ENCODE data around the gene KBTBD12. TPM values are rescaled to one million over a fixed set of nuclear protein-coding genes. Genes with fewer than 3 reads are reported as not detected.
A peak's percentile ranks its signal among the peaks of the same experiment; 100 is the strongest.

Gene KBTBD12
- polyA plus RNA-seq, 2 donors, result 0.06 to 0.13 TPM

DNA sequence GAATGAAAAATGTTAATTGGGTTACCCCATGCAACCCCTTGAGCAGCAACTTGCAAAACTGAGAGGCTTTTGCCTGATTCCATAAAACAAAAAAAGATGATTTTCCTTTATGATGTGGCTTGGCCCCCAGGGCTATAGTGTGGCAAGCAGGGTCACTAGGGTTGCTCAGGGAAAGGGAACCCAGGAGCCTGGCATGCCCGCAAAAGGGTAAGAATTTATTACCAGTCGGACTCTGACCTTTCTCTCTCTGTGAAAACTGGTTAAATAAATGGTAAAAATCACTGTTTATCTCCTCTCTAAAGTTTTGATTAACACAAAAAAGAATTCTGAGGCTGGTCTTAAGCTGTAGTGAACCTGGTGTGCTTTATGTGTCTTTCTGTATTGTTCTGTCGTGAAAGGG lies 99.5 kb downstream of the KBTBD12 start:
- WGBS, 2 donors, result 93 to 97% methylated on average over 3 of the region's 3 CpGs
- Histone ChIP-seq H3K27me3 (ENCODE audit: control insufficient read depth in 1 of 2, insufficient read depth in 2 of 2, low read length in 2 of 2) (no peaks in the 10 kb centered on the region), H3K27ac (ENCODE audit: low read depth in 2 of 2, low read length in 1 of 2) (no peak overlapping the region), H3K4me3 (ENCODE audit: low read depth in 1 of 2, low read length in 2 of 2) (no peak overlapping the region), H3K36me3 (ENCODE audit: control insufficient read depth in 2 of 2, insufficient read depth in 2 of 2, low read length in 1 of 2) (peaks cover 0 to 2% of the 10 kb centered on the region in 2 donors), H3K4me1 (ENCODE audit: control insufficient read depth in 2 of 2, insufficient read depth in 2 of 2, low read length in 1 of 2) (no peaks in the 10 kb centered on the region), H3K9me3 (ENCODE audit: control insufficient read depth in 2 of 2, insufficient read depth in 1 of 2, low read depth in 1 of 2, low read length in 1 of 2) (no peaks in the 10 kb centered on the region)

DNA sequence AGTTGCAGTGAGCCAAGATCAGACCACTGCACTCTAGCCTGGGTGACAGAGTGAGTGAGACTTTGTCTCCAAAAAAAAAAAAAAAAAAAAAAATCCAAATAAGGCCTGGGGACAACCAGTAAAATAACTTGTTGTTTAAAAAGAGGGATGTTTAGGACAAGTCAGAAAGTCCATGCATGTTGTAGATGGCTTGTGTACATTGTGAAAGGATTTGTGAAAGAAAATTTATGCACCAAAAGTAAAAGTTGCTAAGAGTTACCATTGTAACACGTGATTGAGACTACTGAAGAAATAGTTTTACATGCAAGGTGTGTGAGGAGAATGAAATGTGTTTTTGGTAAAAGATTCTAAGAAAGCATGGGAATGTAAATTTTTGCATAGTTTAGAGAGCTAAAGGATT lies 101.5 kb downstream of the KBTBD12 start:
- WGBS, 2 donors, result 81 to 86% methylated on average over 1 of the region's 1 CpG
- no peaks in the 10 kb centered on the region for H3K27me3 ChIP-seq (ENCODE audit: control insufficient read depth in 1 of 2, insufficient read depth in 2 of 2, low read length in 2 of 2)
- H3K27ac ChIP-seq (ENCODE audit: low read depth in 2 of 2, low read length in 1 of 2), result no peak overlapping the region
- H3K4me3 ChIP-seq (ENCODE audit: low read depth in 1 of 2, low read length in 2 of 2), result no peak overlapping the region
- no peaks in the 10 kb centered on the region for H3K4me1 ChIP-seq (ENCODE audit: control insufficient read depth in 2 of 2, insufficient read depth in 2 of 2, low read length in 1 of 2)
- H3K9me3 ChIP-seq (ENCODE audit: control insufficient read depth in 2 of 2, insufficient read depth in 1 of 2, low read depth in 1 of 2, low read length in 1 of 2), result no peaks in the 10 kb centered on the region
- peaks cover 0 to 2% of the 10 kb centered on the region in 2 donors for H3K36me3 ChIP-seq (ENCODE audit: control insufficient read depth in 2 of 2, insufficient read depth in 2 of 2, low read length in 1 of 2)

DNA sequence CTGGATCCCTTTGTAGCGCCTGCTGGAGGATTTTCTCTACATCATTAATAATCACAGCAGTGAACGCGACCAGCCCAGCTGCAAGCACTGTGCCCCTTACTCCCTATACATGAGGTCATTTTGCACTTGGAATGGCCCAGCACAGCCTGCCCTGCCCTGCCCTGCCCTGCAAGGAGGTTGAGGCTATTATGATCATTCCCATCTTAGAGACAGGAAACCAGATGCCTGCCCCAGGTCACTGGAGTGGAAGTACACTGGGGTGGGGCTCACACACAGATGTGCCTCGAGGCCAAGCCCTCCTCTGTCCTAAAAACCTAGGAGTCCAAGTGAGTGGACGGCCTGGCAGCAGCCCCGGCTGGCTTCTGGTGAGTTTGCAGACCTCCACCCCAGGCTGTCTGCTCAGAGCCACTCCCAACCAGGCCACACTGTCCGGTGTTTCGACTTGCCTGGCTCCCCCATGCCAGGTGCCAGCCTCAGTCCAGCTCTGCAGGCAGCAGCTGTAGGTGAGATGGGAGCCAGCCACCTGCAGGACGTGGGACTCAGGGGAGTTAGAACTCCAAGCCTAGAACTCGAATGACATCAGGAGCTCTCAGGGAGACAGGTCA lies 106.8 kb downstream of the KBTBD12 start:
- no peaks in the 10 kb centered on the region for H3K27me3 ChIP-seq (ENCODE audit: control insufficient read depth in 1 of 2, insufficient read depth in 2 of 2, low read length in 2 of 2)
- H3K9me3 ChIP-seq (ENCODE audit: control insufficient read depth in 2 of 2, insufficient read depth in 1 of 2, low read depth in 1 of 2, low read length in 1 of 2), result no peaks in the 10 kb centered on the region
- peak overlapping the region in 1 of 2 donors; percentile 8 for H3K27ac ChIP-seq (ENCODE audit: low read depth in 2 of 2, low read length in 1 of 2)
- H3K36me3 ChIP-seq (ENCODE audit: control insufficient read depth in 2 of 2, insufficient read depth in 2 of 2, low read length in 1 of 2), result no peaks in the 10 kb centered on the region
- no peak overlapping the region for H3K4me3 ChIP-seq (ENCODE audit: low read depth in 1 of 2, low read length in 2 of 2)
- WGBS, 2 donors, result 70 to 74% methylated on average over 10 of the region's 10 CpGs
- H3K4me1 ChIP-seq (ENCODE audit: control insufficient read depth in 2 of 2, insufficient read depth in 2 of 2, low read length in 1 of 2), result no peaks in the 10 kb centered on the region

DNA sequence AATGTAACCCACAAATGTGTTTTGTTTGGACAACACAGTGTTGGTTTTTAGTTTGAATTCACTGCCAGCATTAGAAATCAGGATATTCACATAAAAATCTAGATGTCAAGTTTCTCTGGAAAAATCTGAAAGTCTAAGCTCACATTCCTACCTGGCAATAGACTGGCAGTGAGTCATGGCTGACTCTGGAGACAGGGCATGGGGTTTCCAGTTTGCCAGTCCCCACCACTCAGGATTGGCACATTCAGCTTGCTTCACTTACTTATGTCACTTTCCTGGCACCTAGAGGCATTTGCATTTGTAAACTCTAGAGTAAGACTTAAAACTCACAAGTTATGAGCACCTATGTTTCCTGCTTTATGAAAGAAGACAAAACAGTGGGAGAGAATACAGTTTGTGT lies 118.1 kb downstream of the KBTBD12 start:
- Histone ChIP-seq H3K4me3 (ENCODE audit: low read depth in 1 of 2, low read length in 2 of 2) (no peak overlapping the region), H3K27me3 (ENCODE audit: control insufficient read depth in 1 of 2, insufficient read depth in 2 of 2, low read length in 2 of 2) (no peaks in the 10 kb centered on the region), H3K36me3 (ENCODE audit: control insufficient read depth in 2 of 2, insufficient read depth in 2 of 2, low read length in 1 of 2) (no peaks in the 10 kb centered on the region), H3K4me1 (ENCODE audit: control insufficient read depth in 2 of 2, insufficient read depth in 2 of 2, low read length in 1 of 2) (no peaks in the 10 kb centered on the region), H3K27ac (ENCODE audit: low read depth in 2 of 2, low read length in 1 of 2) (no peak overlapping the region), H3K9me3 (ENCODE audit: control insufficient read depth in 2 of 2, insufficient read depth in 1 of 2, low read depth in 1 of 2, low read length in 1 of 2) (no peaks in the 10 kb centered on the region)

DNA sequence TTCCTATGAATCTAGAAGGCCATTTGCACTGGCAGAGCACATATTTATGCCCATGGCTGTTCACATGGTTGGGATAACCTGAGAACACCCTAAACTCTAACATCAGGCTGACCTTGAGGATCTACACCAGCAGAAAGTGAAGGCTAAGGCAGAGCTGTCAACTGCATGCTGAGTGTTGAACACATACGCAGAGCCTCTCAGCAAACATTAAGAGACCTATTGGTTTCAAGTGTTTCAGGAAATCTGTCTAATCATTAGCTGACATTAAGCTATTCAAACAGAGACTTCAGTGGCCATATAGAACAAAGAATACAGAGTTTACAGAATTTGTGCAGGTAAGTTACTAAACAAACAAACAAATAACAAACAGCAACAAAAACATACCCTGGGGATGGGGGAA lies 121.1 kb downstream of the KBTBD12 start:
- Histone ChIP-seq H3K9me3 (ENCODE audit: control insufficient read depth in 2 of 2, insufficient read depth in 1 of 2, low read depth in 1 of 2, low read length in 1 of 2) (no peaks in the 10 kb centered on the region), H3K4me1 (ENCODE audit: control insufficient read depth in 2 of 2, insufficient read depth in 2 of 2, low read length in 1 of 2) (no peaks in the 10 kb centered on the region), H3K4me3 (ENCODE audit: low read depth in 1 of 2, low read length in 2 of 2) (no peak overlapping the region), H3K27ac (ENCODE audit: low read depth in 2 of 2, low read length in 1 of 2) (no peak overlapping the region), H3K36me3 (ENCODE audit: control insufficient read depth in 2 of 2, insufficient read depth in 2 of 2, low read length in 1 of 2) (no peaks in the 10 kb centered on the region), H3K27me3 (ENCODE audit: control insufficient read depth in 1 of 2, insufficient read depth in 2 of 2, low read length in 2 of 2) (no peaks in the 10 kb centered on the region)
- 86 to 90% methylated on average over 1 of the region's 1 CpG for whole genome bisulfite sequencing, 2 donors

Other genes with a start within 250 kb of the KBTBD12 start
- gene ABTB1, start 242.3 kb upstream of the KBTBD12 start, polyA plus RNA-seq, result 10 to 100 TPM; 15.4 to 19.0 TPM
- gene MGLL, start 92.7 kb upstream of the KBTBD12 start, polyA plus RNA-seq, result 10 to 100 TPM; 78.0 to 99.1 TPM
- 10 to 100 TPM; 52.6 to 80.1 TPM for gene SEC61A1, start 137.2 kb downstream of the KBTBD12 start, polyA plus RNA-seq
- 10 to 100 TPM in 1 of 2 donors, 1 to 10 TPM in 1; 7.5 to 32.5 TPM for gene RUVBL1, start 208.6 kb downstream of the KBTBD12 start, polyA plus RNA-seq
- gene EEFSEC, start 238.2 kb downstream of the KBTBD12 start, polyA plus RNA-seq, result 1 to 10 TPM; 6.1 to 10.0 TPM

All from esophagus (tissue), 2 donors.